Endothelial cell of umbilical vein (primary cell): ENCODE results near the gene SLC1A1. TPM values are rescaled to one million over a fixed set of nuclear protein-coding genes. Genes with fewer than 3 reads are reported as not detected.

Experiments used
- BruUV-seq: library from RNA; stranded (reverse); fragments of 400-500 nt; replicated peaks from 2 replicates; lab custom pipeline; 2021; lab: Mats Ljungman, UMichigan
- CTCF ChIA-PET: fragments of 300-600, 350-600 bp; sonication (Branson Sonifier 250); formaldehyde crosslinking; loops from one replicate; lab custom pipeline; 2021; ENCODE audit warnings: antibody characterized with exemption, inconsistent platforms; lab: Charles Lee
- POLR2A ChIA-PET: fragments of 300-600, 350-600 bp; sonication (Branson Sonifier 250); formaldehyde crosslinking; loops from one replicate; lab custom pipeline; 2021; ENCODE audit warnings: antibody characterized with exemption, inconsistent platforms; lab: Charles Lee
- DNase-seq: peaks from one replicate; pipeline ENCODE4 v3.0.0-alpha.2; 2011; ENCODE audit warnings: low read depth, low spot score
- FAIRE-seq: peaks from 2 replicates; lab custom pipeline; 2011; peaks lifted over from hg19 to GRCh38; lab: Jason Lieb, UNC
- H2AFZ ChIP-seq: 2 replicates; pipeline ENCODE4 v1.6.0; 2012; ENCODE audit warnings: low read depth, low read length, control low read depth, inconsistent platforms
- H3K27ac ChIP-seq: 2 replicates; pipeline ENCODE4 v1.5.1; 2011; ENCODE audit warnings: low read depth, mild to moderate bottlenecking, control low read depth, low read length, moderate library complexity; ENCODE audit not compliant: insufficient read depth
- H3K27me3 ChIP-seq, 2 experiments: 2 replicates each; pipeline versions ENCODE4 v1.6.0 to v1.6.1; 2011; ENCODE audit warnings: low read length in 2 of 2, mixed read lengths in 1 of 2; ENCODE audit not compliant: control insufficient read depth in 2 of 2, insufficient read depth in 2 of 2
- H3K36me3 ChIP-seq, 2 experiments: 2 replicates in 1 of 2; 3 replicates in 1 of 2; pipeline ENCODE4 v1.5.1; 2011; ENCODE audit warnings: low read length in 2 of 2, mild to moderate bottlenecking in 1 of 2, moderate library complexity in 1 of 2; ENCODE audit not compliant: control insufficient read depth in 2 of 2, insufficient read depth in 2 of 2; ENCODE audit errors: extremely low read depth in 1 of 2
- H3K4me1 ChIP-seq: 3 replicates; pipeline ENCODE4 v1.5.1; 2011; ENCODE audit warnings: mild to moderate bottlenecking, low read length; ENCODE audit not compliant: control insufficient read depth, insufficient read depth; ENCODE audit errors: extremely low read depth
- H3K4me2 ChIP-seq: 2 replicates; pipeline ENCODE4 v1.6.1; 2011; ENCODE audit warnings: low read length, control low read depth, mixed read lengths; ENCODE audit not compliant: insufficient read depth
- H3K4me3 ChIP-seq, 3 experiments: fragments of 200-600 bp in 1 of 3; sonication (generic), shearing (Covaris generic) in 1 of 3; replicated peaks in 1 of 3; 2 replicates each; pipeline ENCODE4 v1.5.1; 2011 to 2016; ENCODE audit warnings: control low read depth in 3 of 3, low read length in 3 of 3, mild to moderate bottlenecking in 2 of 3, inconsistent platforms in 1 of 3, low read depth in 1 of 3, moderate library complexity in 1 of 3; ENCODE audit not compliant: insufficient read depth in 1 of 3
- H3K79me2 ChIP-seq: 2 replicates; pipeline ENCODE4 v1.6.0; 2012; ENCODE audit warnings: low read length, inconsistent platforms; ENCODE audit not compliant: control insufficient read depth, insufficient read depth
- H3K9ac ChIP-seq: replicated peaks from 2 replicates; pipeline ENCODE3; 2011; ENCODE audit warnings: low read length, control low read depth; ENCODE audit not compliant: insufficient read depth; ENCODE audit errors: extremely low read depth
- H3K9me1 ChIP-seq: replicated peaks from 3 replicates; pipeline ENCODE4 v1.6.0; 2011; ENCODE audit warnings: mild to moderate bottlenecking, low read length; ENCODE audit not compliant: control insufficient read depth, insufficient read depth; ENCODE audit errors: extremely low read depth
- H3K9me3 ChIP-seq: replicated peaks from 2 replicates; pipeline ENCODE4 v1.5.1; 2012; ENCODE audit warnings: low read length, inconsistent platforms; ENCODE audit not compliant: control insufficient read depth, insufficient read depth
- H4K20me1 ChIP-seq: replicated peaks from 2 replicates; pipeline ENCODE3; 2011; ENCODE audit warnings: mild to moderate bottlenecking, low read length; ENCODE audit not compliant: control insufficient read depth, insufficient read depth; ENCODE audit errors: extremely low read depth
- CTCF ChIP-seq, 2 donors: IDR thresholded peaks; 1 replicate in 1 of 2; 2 replicates in 1 of 2; pipeline ENCODE4 v1.5.1; 2011; ENCODE audit warnings: low read length in 2 of 2, mild to moderate bottlenecking in 2 of 2, moderate library complexity in 2 of 2, control low read depth in 1 of 2, inconsistent platforms in 1 of 2, low read depth in 1 of 2; ENCODE audit not compliant: insufficient read depth in 1 of 2; ENCODE audit errors: extremely low read depth in 1 of 2
- EZH2 ChIP-seq: IDR thresholded peaks from 2 replicates; pipeline ENCODE4 v1.6.1; 2012; ENCODE audit warnings: borderline replicate concordance, low read depth, mild to moderate bottlenecking, moderate library complexity, low read length, inconsistent platforms; ENCODE audit not compliant: severe bottlenecking
- FOS ChIP-seq: IDR thresholded peaks from 2 replicates; pipeline ENCODE4 v1.6.1; 2011; ENCODE audit warnings: mild to moderate bottlenecking, low read length, moderate library complexity, borderline replicate concordance; ENCODE audit not compliant: insufficient read depth
- GATA2 ChIP-seq: IDR thresholded peaks from 2 replicates; pipeline ENCODE4 v1.7.0; 2011; ENCODE audit warnings: low read depth, mild to moderate bottlenecking, moderate library complexity, mixed read lengths, low read length; ENCODE audit not compliant: insufficient read length, insufficient read depth
- JUN ChIP-seq: IDR thresholded peaks from 2 replicates; pipeline ENCODE4 v1.6.1; 2011; ENCODE audit warnings: borderline replicate concordance, low read depth; ENCODE audit not compliant: insufficient read length, insufficient read depth
- MAX ChIP-seq: IDR thresholded peaks from 2 replicates; pipeline ENCODE4 v1.6.1; 2011; ENCODE audit not compliant: insufficient read depth, insufficient read length
- MYC ChIP-seq: IDR thresholded peaks from one replicate; pipeline ENCODE4 v1.6.1; 2011; ENCODE audit warnings: mild to moderate bottlenecking, low read depth, low read length
- POLR2A ChIP-seq: IDR thresholded peaks from 2 replicates; pipeline ENCODE4 v1.6.1; 2012; ENCODE audit warnings: low read depth, mild to moderate bottlenecking, control low read depth, low read length
- POLR2AphosphoS5 ChIP-seq: IDR thresholded peaks from 2 replicates; pipeline ENCODE4 v1.6.1; 2012; ENCODE audit warnings: low read depth, mild to moderate bottlenecking, control low read depth, low read length, moderate library complexity; ENCODE audit not compliant: insufficient read depth
- dilution Hi-C: fragments of 300-500 bp; cut with MboI; formaldehyde crosslinking; loops from one replicate; pipeline ENCODE4 v1.15.0; 2019; ENCODE audit warnings: low sequenced_read_pairs; ENCODE audit not compliant: extremely low pct_ligation_motif_present
- intact Hi-C: fragments of 100-400 bp; cut with micrococcal nuclease; formaldehyde crosslinking; loops from one replicate; pipeline ENCODE4 v1.10.0; 2022
- polyA plus RNA-seq, 4 experiments: library from polyadenylated mRNA; depleted of rRNA in 3 of 4; stranded (reverse) in 3 of 4; unstranded in 1 of 4; fragments of >200 nt; gene quantifications; 2 replicates each; pipeline versions ENCODE4 v1.2.1 to v1.2.3, GENCODE V29; 2011 to 2012; ENCODE audit warnings: missing spikeins in 1 of 4
- total RNA-seq: library from RNA; stranded (reverse); gene quantifications from 2 replicates; pipeline ENCODE4 v1.2.3, GENCODE V29; 2021

SLC1A1 gene
- total and polyA plus RNA-seq, 2 donors (not counting 3 experiments of a cell fraction or from before 2014, with no cell fraction given): 5.8 to 8.3 TPM

DNA sequence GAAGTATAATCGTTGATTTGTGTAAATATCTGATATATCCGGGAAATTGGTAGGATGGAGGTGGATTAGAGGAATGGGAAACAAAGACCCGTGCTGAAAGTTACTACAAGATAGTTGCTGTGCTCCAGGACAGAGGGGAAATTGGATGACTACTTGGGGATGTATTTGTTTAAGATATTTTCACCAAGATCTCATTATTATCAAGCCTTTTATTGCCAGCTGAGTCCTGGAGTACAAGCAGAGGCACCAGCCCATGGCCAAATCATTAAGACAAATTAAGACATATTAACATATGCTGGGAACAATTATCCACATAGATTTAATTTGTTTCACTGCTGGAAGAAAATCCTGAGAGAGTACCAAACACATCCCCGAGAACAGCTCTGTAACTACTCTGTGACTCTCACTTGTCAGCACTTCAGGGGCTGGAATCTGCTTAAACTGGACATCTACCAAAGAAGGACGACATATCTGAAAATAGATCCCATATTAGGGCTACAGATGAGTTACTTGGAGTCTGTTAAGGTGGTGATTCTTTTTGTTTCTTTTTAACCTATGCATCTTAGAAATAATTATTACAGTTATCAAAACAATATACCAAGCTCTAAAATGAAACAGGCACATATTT, 68.2 kb downstream of the SLC1A1 start:
- Histone ChIP-seq H3K4me3 (no peak overlapping the region), H3K9me1 (no peaks in the 10 kb centered on the region), H3K36me3 (no peaks in the 10 kb centered on the region), H3K9ac (no peak overlapping the region), H3K27ac (no peak overlapping the region), H3K79me2 (no peaks in the 10 kb centered on the region), H2AFZ (no peak overlapping the region), H3K4me1 (peaks cover 23% of the 10 kb centered on the region), H3K4me2 (no peak overlapping the region), H4K20me1 (no peaks in the 10 kb centered on the region), H3K27me3 (no peaks in the 10 kb centered on the region), H3K9me3 (no peaks in the 10 kb centered on the region)
- no peak for DNase-seq
- CTCF ChIA-PET: interaction anchor here (1.1 kb wide), 1 partner anchor 10 kb away, joined by 7 read pairs; no protein-coding TSS in a partner anchor
- dilution Hi-C loops: no loop called here
- TF ChIP-seq CTCF (IDR thresholded peaks at IDR 0.05; ENCODE audit: extremely low read depth in 1 of 2, insufficient read depth in 1 of 2, low read depth in 1 of 2, low read length in 2 of 2) (no peak), POLR2A (no peak), JUN (no peak), MYC (no peak), EZH2 (no peak), POLR2AphosphoS5 (no peak), FOS (no peak), MAX (no peak), GATA2 (no peak)
- intact Hi-C loops: loop anchor here (5.0 to 10.0 kb wide), 2 partner anchors 84 to 264 kb away; no protein-coding TSS in a partner anchor
- FAIRE-seq: no peak
- POLR2A ChIA-PET: no interaction called here
- no TSS peak for BruUV-seq
